Stomach (tissue), 9 donors: ENCODE measurements around the gene DOCK3. TPM values are rescaled to one million over a fixed set of nuclear protein-coding genes. Genes with fewer than 3 reads are reported as not detected.
A peak's percentile ranks its signal among the peaks of the same experiment; 100 is the strongest.

Experiments used
- DNase-seq, 2 donors: peaks; one replicate each; pipeline versions ENCODE4 v3.0.0 to v3.0.0-alpha.2; 2013 to 2019
- H3K27ac ChIP-seq, 5 donors: fragments of 200-600 bp in 4 of 5; sonication (generic) in 4 of 5; one replicate each; pipeline ENCODE4 v1.5.1; 2013 to 2019; ENCODE audit warnings: mild to moderate bottlenecking in 1 of 5, moderate library complexity in 1 of 5
- H3K27me3 ChIP-seq, 3 donors: fragments of 200-600 bp; sonication (generic); one replicate each; pipeline ENCODE4 v1.5.1; 2017 to 2019; ENCODE audit warnings: mixed run types in 1 of 3
- H3K36me3 ChIP-seq, 4 donors: fragments of 200-600 bp; sonication (generic); 1 replicate in 3 of 4; 2 replicates in 1 of 4; pipeline ENCODE4 v1.5.1; 2016 to 2019
- H3K4me1 ChIP-seq, 4 donors: fragments of 200-600 bp; sonication (generic); one replicate each; pipeline ENCODE4 v1.5.1; 2016 to 2019
- H3K4me3 ChIP-seq, 4 donors: fragments of 200-600 bp; sonication (generic) in 3 of 4; one replicate each; pipeline ENCODE4 v1.5.1; 2016 to 2019; ENCODE audit warnings: mild to moderate bottlenecking in 1 of 4
- H3K9me3 ChIP-seq, 4 donors: fragments of 200-600 bp; sonication (generic); one replicate each; pipeline ENCODE4 v1.5.1; 2016 to 2019
- CTCF ChIP-seq, 7 experiments: fragments of 450-650 bp in 4 of 7; fragments of 200-600 bp in 3 of 7; sonication (generic) in 3 of 7; IDR thresholded peaks; one replicate each; pipeline ENCODE4 v1.5.1; 2016 to 2019; ENCODE audit warnings: antibody characterized with exemption in 7 of 7, control low read depth in 2 of 7, mild to moderate bottlenecking in 1 of 7
- EP300 ChIP-seq: sonication (generic); formaldehyde crosslinking; IDR thresholded peaks from one replicate; pipeline ENCODE4 v1.6.1; 2017; ENCODE audit warnings: antibody characterized with exemption
- POLR2A ChIP-seq, 4 donors: fragments of 450-650 bp; IDR thresholded peaks; one replicate each; pipeline ENCODE4 v1.6.1; 2016; ENCODE audit warnings: antibody characterized with exemption in 4 of 4, control low read depth in 2 of 4, mild to moderate bottlenecking in 1 of 4, moderate library complexity in 1 of 4
- POLR2AphosphoS5 ChIP-seq, 3 donors: sonication (generic); formaldehyde crosslinking; IDR thresholded peaks; one replicate each; pipeline ENCODE4 v1.6.1; 2016; ENCODE audit warnings: antibody characterized with exemption in 3 of 3
- WGBS, 5 donors: extraction: QIAGEN DNeasy Blood & Tissue Kit in 3 of 5; methylation state at CpG; one replicate each; pipeline versions ENCODE4 v1.1.5 to v1.1.7; 2013 to 2018; 5-methylcytosine and 5-hydroxymethylcytosine counted together
- intact Hi-C: fragments of 100-400 bp; cut with DNase I; formaldehyde crosslinking; loops from one replicate; pipeline ENCODE4 v1.15.1; 2023; ENCODE audit warnings: low total_unique reads
- polyA plus RNA-seq, 3 donors: library from polyadenylated mRNA; stranded (reverse); fragments of 200-250 nt; gene quantifications; one replicate each; pipeline ENCODE4 v1.2.3, GENCODE V29; 2013
- total RNA-seq, 5 donors: library from RNA; depleted of rRNA; stranded (reverse); fragments of >200 nt; gene quantifications; one replicate each; pipeline versions ENCODE4 v1.1.0 to v1.2.3, GENCODE V29; 2014 to 2016
- donor health status: healthy with polysubstance abuse.
- donor health status: Bipolar disorder and iron deficiency.
- donor health status: healthy.

The DOCK3 gene
- total and polyA plus RNA-seq, 8 donors: 0.06 to 2.3 (median 1.0) TPM; not detected in 2

- TF ChIP-seq EP300 (no peak), CTCF (IDR thresholded peaks at IDR 0.05) (no peak), POLR2AphosphoS5 (IDR thresholded peaks at IDR 0.05) (no peak), POLR2A (IDR thresholded peaks at IDR 0.05) (no peak)
- WGBS, 5 donors: 69 to 85% (median 76%) methylated on average over 1 of the region's 1 CpG
- peak in 1 of 2 donors; percentile 3 for DNase-seq
- intact Hi-C loops: no loop called here
- Histone ChIP-seq H3K27me3 (no peaks in the 10 kb centered on the region), H3K27ac (no peak overlapping the region), H3K9me3 (no peaks in the 10 kb centered on the region), H3K36me3 (no peaks in the 10 kb centered on the region), H3K4me1 (no peaks in the 10 kb centered on the region), H3K4me3 (no peak overlapping the region)
Observed at GRCh38 chr3:51139616-51140015, 464.9 kb downstream of the DOCK3 start.

- Histone ChIP-seq H3K36me3 (no peaks in the 10 kb centered on the region), H3K27ac (no peak overlapping the region), H3K4me1 (no peaks in the 10 kb centered on the region), H3K9me3 (no peaks in the 10 kb centered on the region), H3K4me3 (no peak overlapping the region), H3K27me3 (no peaks in the 10 kb centered on the region)
- WGBS, 5 donors: 20 to 49% (median 43%) methylated on average over 2 of the region's 2 CpGs
- TF ChIP-seq CTCF (IDR thresholded peaks at IDR 0.05) (no peak), POLR2A (IDR thresholded peaks at IDR 0.05) (no peak), EP300 (no peak), POLR2AphosphoS5 (IDR thresholded peaks at IDR 0.05) (no peak)
- intact Hi-C loops: no loop called here
- no peak for DNase-seq
Observed at GRCh38 chr3:51141573-51141972, 466.8 kb downstream of the DOCK3 start.

DNA sequence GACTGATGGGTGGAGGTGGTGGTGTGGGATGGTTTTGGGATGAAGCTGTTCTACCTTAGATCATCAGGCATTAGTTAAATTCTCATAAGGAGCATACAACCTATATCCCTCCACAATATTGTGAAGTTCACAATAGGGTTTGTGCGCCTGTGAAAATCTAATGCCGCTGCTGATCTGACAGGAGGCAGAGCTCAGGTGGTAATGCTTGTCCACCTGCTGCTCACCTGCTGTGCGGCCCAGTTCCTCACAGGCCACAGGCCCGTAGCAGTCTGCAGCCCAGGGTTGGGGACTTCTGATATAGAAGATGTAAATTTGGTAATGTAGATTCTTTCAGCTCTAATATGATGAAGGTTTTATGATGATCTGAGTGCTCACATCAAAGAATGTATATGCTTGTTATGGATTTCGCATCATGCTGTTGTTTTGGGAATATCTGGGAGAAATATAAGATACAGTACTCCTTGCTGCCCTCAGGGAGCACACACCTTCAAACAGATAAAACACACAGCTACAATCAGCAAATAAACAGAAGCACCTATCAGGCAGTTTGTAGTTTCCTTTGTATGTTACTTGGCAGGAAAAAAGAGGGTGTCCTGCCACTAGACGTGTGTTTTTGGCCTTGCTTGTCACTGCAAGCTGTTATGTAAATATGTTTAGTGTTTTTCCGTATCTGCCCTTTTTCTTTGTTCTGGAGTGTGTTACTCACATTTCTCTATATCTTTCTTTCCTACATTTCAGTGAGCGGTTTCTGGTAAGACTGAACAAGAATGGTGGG is 471.3 kb downstream of the DOCK3 start:
- TF ChIP-seq CTCF (IDR thresholded peaks at IDR 0.05): no peak
- no peak for TF ChIP-seq EP300
- no peak for TF ChIP-seq POLR2AphosphoS5 (IDR thresholded peaks at IDR 0.05)
- TF ChIP-seq POLR2A (IDR thresholded peaks at IDR 0.05): no peak
- no peaks in the 10 kb centered on the region for H3K36me3 ChIP-seq
- H3K27ac ChIP-seq: no peak overlapping the region
- H3K9me3 ChIP-seq: peaks cover 0 to 7% (median 0%) of the 10 kb centered on the region in 4 donors
- intact Hi-C loops: no loop called here
- H3K4me3 ChIP-seq: no peak overlapping the region
- DNase-seq: no peak
- H3K4me1 ChIP-seq: no peaks in the 10 kb centered on the region
- H3K27me3 ChIP-seq: no peaks in the 10 kb centered on the region
- WGBS, 5 donors: 71 to 84% (median 80%) methylated on average over 8 of the region's 8 CpGs

DNA sequence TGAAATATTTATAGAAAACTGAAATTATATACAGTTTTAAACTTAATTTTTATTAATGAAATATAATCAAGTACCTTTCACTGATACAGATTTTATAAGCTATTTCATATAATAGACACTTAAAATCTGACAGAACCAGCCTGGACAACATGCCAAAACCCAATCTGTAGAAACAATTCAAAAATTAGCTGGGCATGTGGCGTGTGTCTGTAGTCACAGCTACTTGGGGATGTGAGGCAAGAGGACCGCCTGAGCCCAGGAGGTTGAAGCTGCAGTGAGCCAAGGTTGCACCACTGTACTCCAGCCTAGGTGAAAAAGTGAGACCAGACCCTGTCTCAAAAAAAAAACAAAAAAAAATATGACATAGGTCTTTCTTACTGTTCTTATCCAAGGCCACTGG is 472.1 kb downstream of the DOCK3 start:
- Histone ChIP-seq H3K36me3 (no peaks in the 10 kb centered on the region), H3K4me1 (no peaks in the 10 kb centered on the region), H3K27ac (no peak overlapping the region), H3K4me3 (no peak overlapping the region), H3K9me3 (peaks cover 0 to 7% (median 0%) of the 10 kb centered on the region in 4 donors), H3K27me3 (no peaks in the 10 kb centered on the region)
- WGBS, 5 donors: 92 to 96% (median 94%) methylated on average over 2 of the region's 2 CpGs
- DNase-seq: no peak
- intact Hi-C loops: no loop called here
- TF ChIP-seq CTCF (IDR thresholded peaks at IDR 0.05): no peak
- TF ChIP-seq EP300: no peak
- no peak for TF ChIP-seq POLR2AphosphoS5 (IDR thresholded peaks at IDR 0.05)
- no peak for TF ChIP-seq POLR2A (IDR thresholded peaks at IDR 0.05)
